Breast epithelium (tissue), 4 donors: Measurements from ENCODE around the gene OSGIN1. TPM values are rescaled to one million over a fixed set of nuclear protein-coding genes. Genes with fewer than 3 reads are reported as not detected.

Experiments used
- DNase-seq, 2 donors: peaks; one replicate each; pipeline ENCODE4 v3.0.0-alpha.2; 2019; ENCODE audit warnings: low spot score in 2 of 2
- H3K27ac ChIP-seq, 2 donors: fragments of 200-600 bp; sonication (generic) in 1 of 2; one replicate each; pipeline ENCODE4 v1.5.1; 2016 to 2019; ENCODE audit warnings: mild to moderate bottlenecking in 1 of 2
- H3K27me3 ChIP-seq, 2 donors: fragments of 200-600 bp; sonication (generic) in 1 of 2; one replicate each; pipeline versions ENCODE4 v1.5.1 to v1.6.0; 2017 to 2019; ENCODE audit warnings: control low read depth in 1 of 2, mild to moderate bottlenecking in 1 of 2
- H3K36me3 ChIP-seq: fragments of 200-600 bp; one replicate; pipeline ENCODE4 v1.5.1; 2019
- H3K4me1 ChIP-seq, 2 donors: fragments of 200-600 bp; sonication (generic); one replicate each; pipeline ENCODE4 v1.5.1; 2016 to 2019; ENCODE audit warnings: control low read depth in 1 of 2
- H3K4me3 ChIP-seq, 3 donors: fragments of 200-600 bp; sonication (generic); 1 replicate in 2 of 3; 2 replicates in 1 of 3; pipeline ENCODE4 v1.5.1; 2016 to 2019; ENCODE audit warnings: mild to moderate bottlenecking in 3 of 3, moderate library complexity in 2 of 3
- H3K9me3 ChIP-seq, 2 donors: fragments of 200-600 bp; sonication (generic) in 1 of 2; one replicate each; pipeline ENCODE4 v1.5.1; 2016 to 2019; ENCODE audit warnings: control low read depth in 1 of 2
- CTCF ChIP-seq, 3 donors: fragments of 450-650 bp; IDR thresholded peaks; one replicate each; pipeline ENCODE4 v1.5.1; 2016 to 2017; ENCODE audit warnings: antibody characterized with exemption in 3 of 3, mild to moderate bottlenecking in 3 of 3, moderate library complexity in 3 of 3
- POLR2A ChIP-seq: fragments of 450-650 bp; IDR thresholded peaks from one replicate; pipeline ENCODE4 v1.6.1; 2016; ENCODE audit warnings: antibody characterized with exemption, mild to moderate bottlenecking, moderate library complexity
- POLR2AphosphoS5 ChIP-seq, 3 donors: sonication (generic); formaldehyde crosslinking; IDR thresholded peaks; one replicate each; pipeline ENCODE4 v1.6.1; 2017; ENCODE audit warnings: antibody characterized with exemption in 3 of 3
- intact Hi-C: fragments of 100-400 bp; cut with DNase I; formaldehyde crosslinking; loops from one replicate; pipeline ENCODE4 v1.15.1; 2023; ENCODE audit warnings: low total_unique reads
- total RNA-seq, 3 donors: library from RNA; depleted of rRNA; stranded (reverse); fragments of >200 nt; gene quantifications; one replicate each; pipeline ENCODE4 v1.1.0, GENCODE V29; 2016

The OSGIN1 gene
- total RNA-seq, 3 donors from 2014 or later = 3.0 to 3.5 (median 3.3) TPM

DNA sequence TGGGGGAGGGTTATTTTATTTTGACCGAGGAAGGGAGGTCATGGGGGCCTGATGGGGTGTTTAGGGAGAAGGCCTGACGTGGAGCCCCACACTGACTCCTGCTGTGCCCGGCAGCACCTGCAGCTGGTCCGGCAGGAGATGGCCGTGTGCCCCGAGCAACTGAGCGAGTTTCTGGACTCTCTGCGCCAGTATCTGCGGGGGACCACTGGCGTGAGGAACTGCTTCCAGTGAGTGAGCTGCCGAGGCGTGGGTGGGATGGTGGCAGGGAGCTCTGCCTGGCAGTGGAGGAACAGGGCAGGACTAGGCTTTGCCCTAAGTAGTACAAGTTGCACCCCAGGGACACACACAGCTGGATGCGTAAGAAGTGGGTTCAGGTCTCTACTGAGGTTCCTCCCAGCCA is 45.1 kb downstream of the OSGIN1 start:
- Histone ChIP-seq H3K36me3 (no peaks in the 10 kb centered on the region), H3K4me3 (no peak overlapping the region), H3K9me3 (no peaks in the 10 kb centered on the region), H3K27ac (no peak overlapping the region), H3K4me1 (peaks cover 0 to 1% of the 10 kb centered on the region in 2 donors), H3K27me3 (peaks cover 0 to 4% of the 10 kb centered on the region in 2 donors)
- TF ChIP-seq POLR2A = no peak
- no peak for TF ChIP-seq CTCF (IDR thresholded peaks at IDR 0.05)
- no peak for TF ChIP-seq POLR2AphosphoS5 (IDR thresholded peaks at IDR 0.05)
- intact Hi-C loops = no loop called here
- no peak for DNase-seq

DNA sequence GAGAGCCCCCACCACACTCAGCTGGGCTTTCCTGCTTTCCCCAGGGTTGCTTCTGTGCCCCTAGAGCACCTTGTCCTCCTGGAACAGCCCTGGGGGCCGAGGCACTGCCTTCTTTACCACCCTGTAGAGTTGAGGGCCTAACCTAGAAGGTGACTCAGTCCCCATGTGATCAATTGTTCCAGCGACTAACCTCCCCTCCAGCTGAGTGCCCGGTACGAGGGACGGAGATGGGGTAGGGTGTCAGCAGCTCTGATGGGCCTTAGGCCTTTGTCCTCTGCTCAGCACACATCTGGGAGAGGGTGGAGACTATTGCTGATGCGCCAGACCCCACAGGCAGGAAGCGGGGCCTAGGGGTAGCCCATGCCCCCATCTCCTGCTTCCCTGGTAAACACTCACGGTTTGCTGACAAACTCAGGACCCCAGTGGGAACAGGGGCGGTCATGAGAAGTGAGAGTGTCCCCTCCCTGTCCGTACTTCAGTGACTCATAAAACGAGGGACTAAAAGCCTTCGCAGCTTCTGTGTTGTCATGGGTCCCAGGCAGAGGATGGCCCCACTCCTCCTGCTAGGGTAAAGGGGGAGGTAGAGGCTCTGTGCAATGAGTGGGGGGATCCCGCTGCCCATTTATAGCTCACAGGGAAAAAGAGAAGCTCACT is 48.1 kb downstream of the OSGIN1 start:
- TF ChIP-seq CTCF (IDR thresholded peaks at IDR 0.05) (no peak), POLR2AphosphoS5 (IDR thresholded peaks at IDR 0.05) (no peak), POLR2A (no peak)
- intact Hi-C loops = loop anchor here (10.0 kb wide), 1 partner anchor 1446 kb away; no protein-coding TSS in a partner anchor
- H3K27me3 ChIP-seq = peaks cover 0 to 4% of the 10 kb centered on the region in 2 donors
- H3K4me1 ChIP-seq = no peaks in the 10 kb centered on the region
- no peak overlapping the region for H3K4me3 ChIP-seq
- H3K9me3 ChIP-seq = no peaks in the 10 kb centered on the region
- H3K36me3 ChIP-seq = no peaks in the 10 kb centered on the region
- DNase-seq = no peak
- H3K27ac ChIP-seq = no peak overlapping the region

GRCh38 chr16:84001726-84002125 is 48.7 kb downstream of the OSGIN1 start:
- intact Hi-C loops = loop anchor here (10.0 kb wide), 1 partner anchor 1447 kb away; no protein-coding TSS in a partner anchor
- Histone ChIP-seq H3K27me3 (peaks cover 0 to 8% of the 10 kb centered on the region in 2 donors), H3K36me3 (no peaks in the 10 kb centered on the region), H3K4me3 (no peak overlapping the region), H3K27ac (no peak overlapping the region), H3K9me3 (no peaks in the 10 kb centered on the region), H3K4me1 (no peaks in the 10 kb centered on the region)
- TF ChIP-seq POLR2A = no peak
- no peak for TF ChIP-seq CTCF (IDR thresholded peaks at IDR 0.05)
- no peak for TF ChIP-seq POLR2AphosphoS5 (IDR thresholded peaks at IDR 0.05)
- DNase-seq = no peak

- H3K36me3 ChIP-seq = no peaks in the 10 kb centered on the region
- peaks cover 0 to 5% of the 10 kb centered on the region in 2 donors for H3K27me3 ChIP-seq
- TF ChIP-seq POLR2A = no peak
- TF ChIP-seq CTCF (IDR thresholded peaks at IDR 0.05) = no peak
- TF ChIP-seq POLR2AphosphoS5 (IDR thresholded peaks at IDR 0.05) = no peak
- H3K4me3 ChIP-seq = no peak overlapping the region
- no peak overlapping the region for H3K27ac ChIP-seq
- intact Hi-C loops = loop anchor here (10.0 kb wide), 1 partner anchor 1448 kb away; no protein-coding TSS in a partner anchor
- H3K4me1 ChIP-seq = no peaks in the 10 kb centered on the region
- H3K9me3 ChIP-seq = no peaks in the 10 kb centered on the region
- no peak for DNase-seq
Observed at GRCh38 chr16:84003038-84003437, 50.0 kb downstream of the OSGIN1 start.

GRCh38 chr16:84004442-84004841 is 51.4 kb downstream of the OSGIN1 start:
- H3K9me3 ChIP-seq = no peaks in the 10 kb centered on the region
- no peak overlapping the region for H3K4me3 ChIP-seq
- intact Hi-C loops = loop anchor here (10.0 kb wide), 1 partner anchor 1450 kb away; no protein-coding TSS in a partner anchor
- TF ChIP-seq POLR2AphosphoS5 (IDR thresholded peaks at IDR 0.05) (no peak), CTCF (IDR thresholded peaks at IDR 0.05) (no peak), POLR2A (no peak)
- no peak overlapping the region for H3K27ac ChIP-seq
- no peaks in the 10 kb centered on the region for H3K36me3 ChIP-seq
- no peaks in the 10 kb centered on the region for H3K4me1 ChIP-seq
- no peak for DNase-seq
- peaks cover 0 to 5% of the 10 kb centered on the region in 2 donors for H3K27me3 ChIP-seq
